Measurements from ENCODE around the gene TEX2. TPM values are rescaled to one million over a fixed set of nuclear protein-coding genes. Genes with fewer than 3 reads are reported as not detected.

TEX2 gene
- total and polyA plus RNA-seq, 7 donors = 4.6 to 50.7 (median 39.3) TPM

GRCh38 chr17:64177311-64178010, 85.6 kb downstream of the TEX2 start:
- Histone ChIP-seq H3K4me3 (no peak overlapping the region), H3K4me1 (peaks cover 0 to 29% (median 20%) of the 10 kb centered on the region in 4 donors), H3K27ac (no peak overlapping the region), H3K36me3 (peaks cover 0 to 36% (median 0%) of the 10 kb centered on the region in 4 donors), H3K9me3 (no peaks in the 10 kb centered on the region), H3K27me3 (no peaks in the 10 kb centered on the region)
- TF ChIP-seq POLR2A (IDR thresholded peaks at IDR 0.05) (no peak), POLR2AphosphoS5 (IDR thresholded peaks at IDR 0.05) (no peak), EP300 (IDR thresholded peaks at IDR 0.05) (no peak), CTCF (IDR thresholded peaks at IDR 0.05) (no peak)
- DNase-seq = no peak
- intact Hi-C loops (cut with DNase I) = no loop called here
- 92 to 93% methylated on average over 7 of the region's 7 CpGs for WGBS, 2 donors

GRCh38 chr17:64176556-64176955, 86.5 kb downstream of the TEX2 start:
- TF ChIP-seq POLR2AphosphoS5 (IDR thresholded peaks at IDR 0.05) (no peak), POLR2A (IDR thresholded peaks at IDR 0.05) (no peak)
- intact Hi-C loops (cut with DNase I) = no loop called here
- H3K27ac ChIP-seq = peak overlapping the region in 2 of 4 donors; percentile 21 to 43
- no peak overlapping the region for H3K4me3 ChIP-seq
- no peaks in the 10 kb centered on the region for H3K27me3 ChIP-seq
- peaks cover 0 to 29% (median 20%) of the 10 kb centered on the region in 4 donors for H3K4me1 ChIP-seq
- no peak for DNase-seq
- H3K9me3 ChIP-seq = no peaks in the 10 kb centered on the region
- H3K36me3 ChIP-seq = peaks cover 0 to 36% (median 0%) of the 10 kb centered on the region in 4 donors

GRCh38 chr17:64174686-64175456, 88.2 kb downstream of the TEX2 start:
- 90 to 93% methylated on average over 7 of the region's 7 CpGs for WGBS, 2 donors
- peaks cover 0 to 48% (median 2%) of the 10 kb centered on the region in 4 donors for H3K36me3 ChIP-seq
- no peaks in the 10 kb centered on the region for H3K27me3 ChIP-seq
- DNase-seq = no peak
- no peak overlapping the region for H3K4me3 ChIP-seq
- intact Hi-C loops (cut with DNase I) = no loop called here
- peak overlapping the region in 3 of 4 donors; percentile 18 to 57 (median 38) for H3K27ac ChIP-seq
- no peak for TF ChIP-seq POLR2A (IDR thresholded peaks at IDR 0.05)
- TF ChIP-seq POLR2AphosphoS5 (IDR thresholded peaks at IDR 0.05) = peak in 1 of 4 donors; percentile 30
- no peaks in the 10 kb centered on the region for H3K9me3 ChIP-seq
- H3K4me1 ChIP-seq = peaks cover 0 to 19% (median 11%) of the 10 kb centered on the region in 4 donors

GRCh38 chr17:64173646-64174045, 89.4 kb downstream of the TEX2 start:
- 95 to 97% methylated on average over 3 of the region's 3 CpGs for WGBS, 2 donors

GRCh38 chr17:64172510-64172909, 90.5 kb downstream of the TEX2 start:
- no peak overlapping the region for H3K4me3 ChIP-seq
- H3K36me3 ChIP-seq = peaks cover 0 to 57% (median 2%) of the 10 kb centered on the region in 4 donors
- no peak for DNase-seq
- no peaks in the 10 kb centered on the region for H3K27me3 ChIP-seq
- peaks cover 0 to 14% (median 6%) of the 10 kb centered on the region in 4 donors for H3K4me1 ChIP-seq
- no peak for TF ChIP-seq POLR2A (IDR thresholded peaks at IDR 0.05)
- no peak for TF ChIP-seq CTCF (IDR thresholded peaks at IDR 0.05)
- TF ChIP-seq POLR2AphosphoS5 (IDR thresholded peaks at IDR 0.05) = no peak
- no peak for TF ChIP-seq EP300 (IDR thresholded peaks at IDR 0.05)
- intact Hi-C loops (cut with DNase I) = no loop called here
- no peak overlapping the region for H3K27ac ChIP-seq
- WGBS, 2 donors = 65 to 85% methylated on average over 3 of the region's 3 CpGs
- no peaks in the 10 kb centered on the region for H3K9me3 ChIP-seq

More at GRCh38 chr17:64173646-64174045, 89.4 kb downstream of the TEX2 start:
- Histone ChIP-seq H3K4me1 (peaks cover 0 to 14% (median 6%) of the 10 kb centered on the region in 4 donors), H3K36me3 (peaks cover 0 to 49% (median 2%) of the 10 kb centered on the region in 4 donors), H3K27ac (peak overlapping the region in 1 of 4 donors; percentile 38), H3K9me3 (no peaks in the 10 kb centered on the region), H3K4me3 (no peak overlapping the region), H3K27me3 (no peaks in the 10 kb centered on the region)
- TF ChIP-seq EP300 (IDR thresholded peaks at IDR 0.05) (no peak), POLR2A (IDR thresholded peaks at IDR 0.05) (no peak), POLR2AphosphoS5 (IDR thresholded peaks at IDR 0.05) (no peak)
- intact Hi-C loops (cut with DNase I) = no loop called here
- DNase-seq = no peak

- Histone ChIP-seq H3K36me3 (peaks cover 0 to 54% (median 2%) of the 10 kb centered on the region in 4 donors), H3K4me1 (peaks cover 0 to 6% (median under 1%) of the 10 kb centered on the region in 4 donors), H3K9me3 (no peaks in the 10 kb centered on the region), H3K27ac (no peak overlapping the region), H3K27me3 (no peaks in the 10 kb centered on the region), H3K4me3 (no peak overlapping the region)
- intact Hi-C loops (cut with DNase I) = no loop called here
- DNase-seq = no peak
- WGBS, 2 donors = 95 to 96% methylated on average over 8 of the region's 8 CpGs
- TF ChIP-seq POLR2A (IDR thresholded peaks at IDR 0.05) = no peak
- TF ChIP-seq POLR2AphosphoS5 (IDR thresholded peaks at IDR 0.05) = no peak
- no peak for TF ChIP-seq EP300 (IDR thresholded peaks at IDR 0.05)
- TF ChIP-seq CTCF (IDR thresholded peaks at IDR 0.05) = no peak
These were observed 92.0 kb downstream of the TEX2 start for GRCh38 chr17:64171041-64171440.

Measured in sigmoid colon (tissue), 7 donors.